ENCODE measurements around the gene AHRR. TPM values are rescaled to one million over a fixed set of nuclear protein-coding genes. Genes with fewer than 3 reads are reported as not detected.

AHRR gene
- total RNA-seq, 1 experiment from 2014 or later: 2.2 TPM

DNA sequence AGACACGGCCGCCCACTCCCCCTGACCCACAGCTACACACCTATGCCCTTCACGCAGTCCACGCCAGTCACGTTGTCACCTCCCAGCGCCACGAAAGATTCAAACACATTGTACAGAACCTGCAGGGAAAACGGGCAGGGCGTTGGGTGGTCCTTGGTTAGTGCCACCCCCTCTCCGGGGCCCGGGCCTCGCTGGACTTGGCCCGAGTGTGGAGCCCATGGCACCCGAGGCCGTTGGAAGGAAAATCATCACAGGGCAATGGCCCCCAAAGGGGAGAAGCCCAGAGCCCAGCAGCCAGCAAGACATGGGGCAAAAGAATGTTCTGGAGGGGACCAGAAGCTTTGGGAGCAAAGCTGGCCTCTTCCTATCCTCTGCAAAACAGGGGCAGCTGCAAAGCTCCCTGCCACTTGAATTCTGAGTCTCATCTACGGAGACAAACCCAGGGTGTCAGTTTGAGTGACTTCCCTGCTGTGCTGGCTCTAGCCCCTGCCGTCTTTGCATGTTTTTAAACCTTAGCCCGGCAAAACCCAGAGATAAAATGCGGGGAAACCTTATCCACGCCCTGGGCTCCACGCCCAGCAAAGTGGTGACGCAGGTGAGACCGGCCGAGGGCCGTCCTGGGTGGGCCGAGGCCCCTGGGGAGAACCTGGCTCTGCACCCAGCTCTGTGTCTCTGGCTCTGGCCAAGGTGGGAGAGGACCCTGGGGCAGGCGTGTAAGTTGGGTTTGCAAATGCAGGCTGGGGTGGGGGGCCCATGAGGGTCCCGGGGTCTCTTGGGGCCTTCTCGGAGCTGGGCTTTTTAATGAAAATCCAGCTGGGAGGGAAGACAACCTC lies 163.8 kb downstream of the AHRR start:
- H3K14ac ChIP-seq (ENCODE audit: insufficient read depth, low read length): no peak overlapping the region; the same call in 1 of the 2 replicates
- no peaks in the 10 kb centered on the region for H3K4me1 ChIP-seq (ENCODE audit: insufficient read depth, low read length)
- no peak overlapping the region for H2BK20ac ChIP-seq (ENCODE audit: low read depth, low read length, poor library complexity, severe bottlenecking)
- no peak overlapping the region for H2AFZ ChIP-seq (ENCODE audit: low read length)
- H3K36me3 Mint-ChIP-seq (ENCODE audit: insufficient read depth in 1 of 3, low read depth in 3 of 3): no peaks in the 10 kb centered on the region
- H2BK5ac ChIP-seq (ENCODE audit: insufficient read length, low read length): no peak overlapping the region
- H3K9me3 ChIP-seq (ENCODE audit: control insufficient read depth, low read depth, low read length): no peaks in the 10 kb centered on the region
- H3K23ac ChIP-seq (ENCODE audit: insufficient read length, low read depth, low read length): no peak overlapping the region
- no peak overlapping the region for H4K5ac ChIP-seq (ENCODE audit: insufficient read length, low read depth, low read length)
- no peaks in the 10 kb centered on the region for H4K20me1 ChIP-seq (ENCODE audit: control insufficient read depth, insufficient read depth, insufficient read length)
- H3K4ac ChIP-seq (ENCODE audit: low read depth, low read length): no peak overlapping the region
- H2BK120ac ChIP-seq (ENCODE audit: low read depth, low read length, poor library complexity, severe bottlenecking): no peak overlapping the region
- no peak overlapping the region for H4K8ac ChIP-seq (replicated peaks; ENCODE audit: insufficient read length, low read depth, low read length)
- H3K18ac ChIP-seq (ENCODE audit: insufficient read length, low read depth, low read length): no peak overlapping the region
- H3K23me2 ChIP-seq (ENCODE audit: insufficient read length, low read depth, low read length, poor library complexity, severe bottlenecking): no peaks in the 10 kb centered on the region
- H2BK15ac ChIP-seq (ENCODE audit: low read depth, low read length): no peak overlapping the region
- H3K4me3 Mint-ChIP-seq: no peak overlapping the region; a peak in 1 of 5 replicates
- H3K9me3 Mint-ChIP-seq: no peaks in the 10 kb centered on the region
- no peaks in the 10 kb centered on the region; a peak in 1 of 4 replicates for H3K4me1 Mint-ChIP-seq
- H3K56ac ChIP-seq (ENCODE audit: insufficient read length, low read depth, low read length): no peak overlapping the region
- no peak overlapping the region for H2AK5ac ChIP-seq (ENCODE audit: insufficient read length, low read length)
- DNase-seq: no peak
- no peak overlapping the region for H3T11ph ChIP-seq (ENCODE audit: low read length)
- peaks cover 14% of the 10 kb centered on the region for H3K27me3 Mint-ChIP-seq (ENCODE audit: low read depth)
- no peak overlapping the region for H3K27ac Mint-ChIP-seq
- H2BK12ac ChIP-seq (ENCODE audit: insufficient read length, low read depth, low read length): no peak overlapping the region
- no peaks in the 10 kb centered on the region for H3K27me3 ChIP-seq (ENCODE audit: insufficient read depth, low read length)
- H3K79me2 ChIP-seq (ENCODE audit: insufficient read depth, low read length): no peaks in the 10 kb centered on the region
- TF ChIP-seq, protein P1, sequence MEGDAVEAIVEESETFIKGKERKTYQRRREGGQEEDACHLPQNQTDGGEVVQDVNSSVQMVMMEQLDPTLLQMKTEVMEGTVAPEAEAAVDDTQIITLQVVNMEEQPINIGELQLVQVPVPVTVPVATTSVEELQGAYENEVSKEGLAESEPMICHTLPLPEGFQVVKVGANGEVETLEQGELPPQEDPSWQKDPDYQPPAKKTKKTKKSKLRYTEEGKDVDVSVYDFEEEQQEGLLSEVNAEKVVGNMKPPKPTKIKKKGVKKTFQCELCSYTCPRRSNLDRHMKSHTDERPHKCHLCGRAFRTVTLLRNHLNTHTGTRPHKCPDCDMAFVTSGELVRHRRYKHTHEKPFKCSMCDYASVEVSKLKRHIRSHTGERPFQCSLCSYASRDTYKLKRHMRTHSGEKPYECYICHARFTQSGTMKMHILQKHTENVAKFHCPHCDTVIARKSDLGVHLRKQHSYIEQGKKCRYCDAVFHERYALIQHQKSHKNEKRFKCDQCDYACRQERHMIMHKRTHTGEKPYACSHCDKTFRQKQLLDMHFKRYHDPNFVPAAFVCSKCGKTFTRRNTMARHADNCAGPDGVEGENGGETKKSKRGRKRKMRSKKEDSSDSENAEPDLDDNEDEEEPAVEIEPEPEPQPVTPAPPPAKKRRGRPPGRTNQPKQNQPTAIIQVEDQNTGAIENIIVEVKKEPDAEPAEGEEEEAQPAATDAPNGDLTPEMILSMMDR (conservative IDR thresholded peaks at IDR 0.05): no peak
- H3K4me2 ChIP-seq (ENCODE audit: insufficient read depth, insufficient read length, low read length): no peak overlapping the region
- no CpG with 5 or more reads among the region's 29 CpGs for WGBS (ENCODE audit: extremely low coverage, insufficient read length, low lambda C conversion rate)
- no peak overlapping the region for H4K91ac ChIP-seq (ENCODE audit: insufficient read length, low read depth, low read length)
- no peaks in the 10 kb centered on the region for H3K79me1 ChIP-seq (ENCODE audit: insufficient read depth, low read depth, low read length, poor library complexity, severe bottlenecking)
- H3K9ac ChIP-seq (ENCODE audit: extremely low read depth, insufficient read length, low read length): no peak overlapping the region
- no peak overlapping the region for H3K27ac ChIP-seq (ENCODE audit: insufficient read length, low read depth, low read length)
